ACHN (cell line): ENCODE measurements around the gene SMS.

ENCODE experiments used
- DNase-seq: peaks from one replicate; pipeline ENCODE4 v3.0.0-alpha.2; 2015
- in situ Hi-C: cut with HindIII; loops from 2 replicates; pipeline ENCODE4 v1.10.0; 2017; ENCODE audit warnings: low sequenced_read_pairs, low pct_ligation_motif_present, low pct_unique_long_range_greater_than_20kb

The SMS gene

DNA sequence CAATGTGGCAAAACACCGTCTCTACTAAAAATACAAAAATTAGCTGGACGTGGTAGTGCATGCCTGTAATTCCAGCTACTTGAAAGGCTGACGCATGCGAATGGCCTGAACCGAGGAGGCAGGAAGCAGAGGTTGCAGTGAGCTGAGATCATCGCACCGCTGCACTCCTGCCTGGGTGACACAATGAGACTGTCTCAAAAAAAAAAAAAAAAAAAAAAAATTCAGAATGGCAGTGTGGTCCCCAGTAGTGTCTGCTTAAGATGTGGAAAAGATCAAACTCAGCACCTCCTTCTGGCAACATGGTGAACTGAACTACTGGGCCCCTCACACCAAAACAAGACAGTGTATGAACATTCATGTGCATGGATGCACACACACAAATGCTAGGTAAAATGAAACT, 32.2 kb downstream of the SMS start:
- in situ Hi-C loops: no loop called here

DNA sequence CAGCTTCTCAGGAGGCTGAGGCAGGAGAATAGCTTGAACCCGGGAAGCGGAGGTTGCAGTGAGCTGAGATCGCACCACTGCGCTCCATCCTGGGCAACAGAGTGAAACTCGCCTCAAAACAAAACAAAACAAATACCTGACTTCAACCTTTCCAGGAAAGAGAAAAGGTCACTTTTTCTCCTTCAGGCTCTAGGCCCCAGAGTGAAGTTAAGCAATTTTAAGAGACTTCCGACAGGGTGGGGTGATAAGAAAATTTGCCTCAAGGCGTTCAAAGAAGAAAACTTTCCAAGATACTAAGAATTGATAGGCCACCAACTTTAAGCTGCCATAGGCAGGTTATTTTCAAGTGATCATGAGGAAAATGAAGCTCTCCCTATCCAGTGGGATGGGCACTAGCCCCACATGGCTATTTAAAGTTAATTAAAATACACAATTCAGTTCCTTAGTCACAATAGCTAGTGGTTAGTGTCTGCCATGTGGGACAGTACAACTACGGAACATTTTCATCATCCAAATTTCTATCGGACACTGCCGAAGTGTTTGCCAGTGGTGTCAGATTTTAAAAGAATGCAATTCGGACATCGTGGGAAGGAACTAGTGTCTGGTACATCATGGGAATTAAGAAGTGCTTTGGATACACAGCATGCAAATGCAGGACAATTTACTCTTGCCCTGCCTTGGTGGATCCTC, 33.0 kb downstream of the SMS start:
- in situ Hi-C loops: no loop called here
- no peak for DNase-seq

More for the DNA sequence above, 32.2 kb downstream of the SMS start:
- DNase-seq: peak; percentile 76

DNA sequence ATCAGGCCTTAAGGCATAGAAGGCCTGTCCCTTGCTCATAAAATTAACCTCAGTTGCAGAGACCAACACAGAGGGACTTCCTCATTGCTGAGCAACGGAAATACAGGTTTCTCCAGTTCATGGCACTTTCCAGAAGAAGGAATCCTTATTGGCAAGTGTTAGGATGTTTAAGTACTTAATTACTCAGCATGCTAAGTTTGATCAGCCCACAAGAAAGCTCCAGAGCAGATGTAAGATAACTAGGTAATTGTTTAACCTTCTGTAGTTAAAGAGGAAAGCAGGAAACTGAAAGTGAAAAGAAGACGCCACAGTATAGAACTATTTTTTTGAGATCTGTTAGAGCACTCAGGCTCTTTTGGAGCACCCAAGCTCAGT, 33.5 kb downstream of the SMS start:
- in situ Hi-C loops: no loop called here
- no peak for DNase-seq

DNA sequence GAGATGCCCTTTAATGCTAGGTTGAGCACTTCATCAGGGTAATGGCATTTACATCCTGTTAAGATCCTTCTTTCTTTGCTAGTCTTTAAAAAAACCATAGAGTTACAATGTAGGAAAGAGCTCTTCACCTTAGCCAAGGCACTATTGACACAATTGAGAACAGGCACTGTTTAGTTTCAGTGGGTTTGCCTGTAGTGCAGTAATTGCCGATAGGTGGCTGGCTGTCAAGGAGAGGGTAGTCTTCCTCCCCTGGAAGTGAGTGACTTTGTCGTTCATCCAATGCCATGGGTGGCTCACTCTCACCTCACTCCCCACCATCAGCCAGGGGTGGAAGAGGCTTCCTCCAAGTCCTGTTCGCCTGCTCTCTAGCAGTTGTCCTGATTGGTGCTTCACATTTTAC, 34.7 kb downstream of the SMS start:
- in situ Hi-C loops: no loop called here
- DNase-seq: no peak

DNA sequence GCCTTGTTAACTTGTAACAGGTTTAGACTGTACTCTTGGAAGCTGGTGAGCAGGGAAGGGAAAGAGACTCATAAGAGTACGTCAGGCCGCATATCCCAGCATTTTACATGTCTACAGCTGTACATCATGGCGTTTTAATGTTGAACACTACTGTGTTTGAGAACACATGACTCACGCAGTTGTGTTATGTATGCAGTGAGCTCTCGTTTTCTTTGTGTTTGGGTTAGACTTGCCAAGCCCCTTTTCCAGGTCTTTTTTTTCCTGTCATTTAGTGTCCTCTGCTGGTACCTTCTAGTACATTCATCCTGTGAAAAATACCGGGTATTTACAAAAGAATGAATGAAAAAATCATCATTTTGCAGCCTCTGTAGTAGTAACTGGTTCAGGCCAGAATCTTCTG, 35.3 kb downstream of the SMS start:
- no peak for DNase-seq
- in situ Hi-C loops: no loop called here

DNA sequence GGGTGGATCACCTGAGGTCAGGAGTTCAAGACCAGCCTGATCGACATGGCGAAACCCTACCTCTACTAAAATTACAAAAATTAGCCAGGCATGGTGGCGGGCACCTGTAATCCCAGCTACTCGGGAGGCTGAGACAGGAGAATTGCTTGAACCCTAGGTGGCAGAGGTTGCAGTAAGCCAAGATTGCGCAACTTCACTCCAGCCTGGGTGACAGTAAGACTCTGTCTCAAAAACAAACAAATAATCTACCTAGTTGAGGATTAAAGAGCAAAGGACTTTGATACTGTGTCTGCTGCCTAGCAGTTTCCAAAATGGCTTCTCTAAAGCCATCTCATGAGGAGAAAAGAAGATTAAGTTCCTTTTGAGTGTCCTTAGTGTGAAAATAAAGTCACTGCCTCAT, 37.8 kb downstream of the SMS start:
- DNase-seq: no peak
- in situ Hi-C loops: no loop called here

DNA sequence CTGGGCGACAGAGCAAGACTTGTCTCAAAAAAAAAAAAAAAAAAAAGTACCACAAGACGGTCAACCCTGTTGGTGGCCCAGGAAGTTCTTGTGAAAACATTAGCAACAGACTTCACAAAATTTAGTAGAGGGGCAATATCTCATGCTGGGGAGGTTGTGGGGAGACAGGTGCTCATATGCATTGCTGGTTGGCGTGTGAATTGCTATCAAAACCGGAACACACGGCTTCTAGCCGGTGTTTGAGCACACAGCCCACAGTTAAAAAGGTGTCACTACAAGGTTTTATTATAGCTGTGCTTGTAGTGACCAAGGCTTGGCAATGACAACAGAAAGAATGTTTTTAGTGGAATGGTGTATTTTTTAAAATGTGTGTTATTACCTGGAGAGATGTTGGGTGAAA, 41.8 kb downstream of the SMS start:
- DNase-seq: no peak
- in situ Hi-C loops: no loop called here

DNA sequence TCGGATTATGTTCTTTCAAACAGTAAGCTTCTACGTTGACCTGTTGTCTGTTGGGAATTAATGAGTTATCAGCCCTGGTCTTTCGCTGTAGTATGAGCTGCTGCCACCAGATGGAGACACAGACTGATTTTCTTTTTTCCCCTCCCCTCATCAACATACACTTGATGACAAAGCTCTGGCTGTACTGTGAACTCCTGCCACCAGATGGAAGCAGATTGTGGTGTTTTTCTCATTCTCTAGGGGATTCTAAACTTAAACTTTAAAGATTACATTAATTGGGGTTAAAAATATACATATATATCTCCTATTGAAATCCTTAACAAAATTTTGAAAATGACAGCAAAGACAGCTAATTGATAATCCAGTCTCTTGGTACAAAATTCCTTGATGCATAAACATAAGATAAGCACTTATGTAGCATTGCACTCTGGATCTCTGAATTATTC, 44.8 kb downstream of the SMS start:
- peak; percentile 63 for DNase-seq
- in situ Hi-C loops: no loop called here

DNA sequence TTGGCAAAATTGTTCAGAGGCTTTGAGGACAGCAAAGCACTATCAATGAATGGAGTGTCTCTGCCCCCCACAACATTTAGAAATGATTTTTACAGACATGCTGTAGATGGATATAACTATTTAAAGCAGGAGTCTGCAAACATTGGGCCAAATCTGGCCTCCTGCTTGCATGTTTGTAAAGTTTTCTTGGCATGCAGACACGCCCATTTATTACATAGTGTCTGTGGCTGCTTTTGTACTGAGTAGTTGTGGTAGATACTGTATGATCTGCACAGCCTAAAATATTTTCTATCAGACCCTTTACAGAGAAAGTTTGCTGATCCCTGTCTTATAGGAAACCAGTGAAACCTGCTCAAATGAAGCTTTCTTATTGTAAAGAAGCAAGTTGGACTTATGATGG, 46.1 kb downstream of the SMS start:
- in situ Hi-C loops: no loop called here
- DNase-seq: no peak

DNA sequence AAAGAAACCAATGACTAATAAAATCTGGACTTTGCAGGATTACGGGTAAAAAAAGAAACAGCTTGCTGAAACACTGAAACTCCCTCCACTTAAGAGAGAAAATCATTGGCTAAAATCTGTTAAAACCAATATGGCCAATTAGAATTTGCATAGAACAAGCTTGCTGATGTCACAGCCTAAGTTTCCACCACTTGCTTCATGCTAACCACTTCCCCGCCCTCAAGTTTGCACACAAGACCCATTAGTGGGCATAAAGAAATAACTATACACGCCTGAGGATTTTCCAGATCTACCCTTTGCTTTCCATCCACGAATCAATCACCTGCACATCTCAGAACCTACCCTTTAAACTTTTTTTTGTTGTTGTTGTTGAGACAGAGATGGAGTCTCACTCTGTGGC, 48.9 kb downstream of the SMS start:
- DNase-seq: no peak
- in situ Hi-C loops: no loop called here

DNA sequence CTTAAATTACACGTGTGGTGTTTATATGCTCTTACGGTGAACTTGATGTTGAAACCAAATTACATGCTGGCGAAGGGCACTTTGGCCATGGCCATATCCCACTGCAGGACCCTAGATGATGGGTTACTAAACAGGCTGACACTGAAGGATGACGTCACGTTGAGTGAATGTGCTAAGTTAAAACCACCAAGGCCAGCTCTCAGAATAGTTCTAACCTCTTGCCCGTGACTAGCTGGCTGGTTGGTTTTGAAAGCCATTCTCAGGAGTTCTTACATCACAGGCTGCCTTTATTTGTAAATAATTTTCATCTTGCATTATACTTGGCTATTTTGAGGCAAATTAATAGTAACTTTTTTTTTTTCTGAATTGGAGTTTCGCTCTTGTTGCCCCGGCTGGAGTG, 50.3 kb downstream of the SMS start:
- in situ Hi-C loops: no loop called here
- DNase-seq: no peak

DNA sequence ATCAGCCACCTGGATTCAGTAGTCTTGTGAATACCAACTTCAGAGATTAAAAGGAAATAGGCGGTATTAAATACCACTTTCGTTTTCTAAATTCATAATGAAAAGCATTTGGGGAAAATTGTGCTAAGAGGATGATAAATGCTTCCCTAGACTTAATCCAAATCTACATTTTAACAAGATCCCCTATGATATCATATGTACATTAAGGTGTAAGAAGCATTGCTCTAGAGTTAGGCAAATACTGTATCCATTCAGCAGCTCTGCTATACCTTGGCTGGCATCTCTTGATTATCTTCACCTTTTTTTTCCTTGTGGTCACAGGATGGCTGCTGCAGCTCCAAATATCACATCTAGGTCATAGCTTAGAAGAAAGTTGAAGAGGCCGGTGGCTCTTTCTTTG, 51.0 kb downstream of the SMS start:
- in situ Hi-C loops: no loop called here
- no peak for DNase-seq

DNA sequence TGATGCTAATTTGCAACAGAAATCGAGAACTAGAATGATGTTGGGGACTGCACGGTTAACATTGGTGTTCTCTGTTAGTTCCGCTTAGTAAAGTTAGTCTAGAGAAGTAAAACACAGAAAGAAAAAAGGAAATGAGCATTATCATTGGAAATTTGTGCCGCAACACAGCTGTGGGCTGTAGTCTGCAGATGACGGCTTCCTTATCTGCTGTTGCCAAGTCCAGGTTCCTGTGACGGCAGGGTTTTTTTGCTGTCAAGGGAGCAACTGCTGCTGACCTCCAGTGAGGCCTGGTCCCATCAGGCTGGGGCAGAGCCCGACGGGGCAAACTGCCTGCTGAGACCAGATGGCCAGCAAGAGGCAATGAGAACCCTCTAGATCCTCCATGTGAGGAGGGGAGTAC, 52.8 kb downstream of the SMS start:
- no peak for DNase-seq
- in situ Hi-C loops: no loop called here

DNA sequence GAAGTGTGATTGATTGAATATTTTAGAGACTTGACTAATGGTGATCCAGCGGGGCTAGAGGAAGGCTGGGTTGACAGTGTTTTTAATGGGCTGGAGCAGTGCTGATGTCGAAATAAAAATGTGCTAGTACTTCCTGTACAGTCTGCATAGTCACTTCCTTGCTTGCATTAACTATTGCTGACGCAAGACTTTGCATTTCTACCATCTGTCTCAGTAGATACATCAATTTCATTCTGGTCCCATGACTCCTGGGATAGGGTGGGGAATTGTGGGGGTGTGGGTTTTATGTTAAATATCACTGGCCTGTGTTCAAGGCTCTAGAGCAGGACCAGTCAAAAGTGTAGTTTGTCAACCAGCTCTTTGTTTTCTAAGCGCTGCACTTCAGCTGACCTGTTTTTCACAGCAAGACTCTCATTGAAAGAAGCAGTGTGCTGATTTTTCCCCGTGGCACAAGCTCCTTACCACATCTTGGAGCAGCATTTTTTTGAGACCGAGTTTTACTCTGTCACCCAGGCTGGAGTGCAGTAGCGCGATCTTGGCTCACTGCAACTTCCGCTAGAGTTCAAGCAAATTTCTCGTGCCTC, 56.5 kb downstream of the SMS start:
- in situ Hi-C loops: no loop called here
- no peak for DNase-seq

DNA sequence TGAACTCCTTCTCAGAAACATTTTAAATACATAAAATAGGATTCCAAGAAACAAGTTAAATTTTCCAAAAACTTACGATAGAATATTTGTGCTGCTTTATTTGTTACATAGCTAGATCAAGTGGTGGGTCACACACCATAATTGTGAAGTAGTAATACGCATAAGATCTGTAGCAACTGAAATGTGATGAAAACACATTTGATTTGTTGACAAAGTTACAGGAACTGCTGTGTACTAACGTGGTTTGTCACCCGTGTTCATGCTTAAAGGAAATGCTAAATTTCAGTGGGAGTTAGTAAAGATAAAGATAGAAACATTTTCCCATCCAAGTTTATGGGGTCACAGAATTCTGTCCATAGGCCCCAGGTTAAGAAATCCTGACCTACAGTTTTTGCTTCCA, 57.5 kb downstream of the SMS start:
- in situ Hi-C loops: no loop called here
- no peak for DNase-seq

DNA sequence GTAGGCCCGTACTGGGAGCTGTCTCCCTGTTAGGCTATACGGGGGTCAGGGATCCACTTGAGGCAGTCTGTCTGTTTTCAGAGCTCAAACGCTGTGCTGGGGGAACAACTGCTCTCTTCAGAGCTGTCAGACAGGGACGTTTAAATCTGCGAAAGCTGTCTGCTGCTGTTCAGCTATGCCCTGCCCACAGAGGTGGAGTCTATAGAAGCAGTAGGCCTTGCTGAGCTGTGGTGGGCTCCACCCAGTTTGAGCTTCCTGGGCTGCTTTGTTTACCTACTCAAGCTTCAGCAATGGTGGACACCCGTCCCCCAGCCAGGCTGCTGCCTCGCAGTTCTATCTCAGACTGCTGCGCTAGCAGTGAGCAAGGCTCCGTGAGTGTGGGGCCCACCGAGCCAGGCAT, 64.4 kb downstream of the SMS start:
- DNase-seq: no peak
- in situ Hi-C loops: no loop called here

DNA sequence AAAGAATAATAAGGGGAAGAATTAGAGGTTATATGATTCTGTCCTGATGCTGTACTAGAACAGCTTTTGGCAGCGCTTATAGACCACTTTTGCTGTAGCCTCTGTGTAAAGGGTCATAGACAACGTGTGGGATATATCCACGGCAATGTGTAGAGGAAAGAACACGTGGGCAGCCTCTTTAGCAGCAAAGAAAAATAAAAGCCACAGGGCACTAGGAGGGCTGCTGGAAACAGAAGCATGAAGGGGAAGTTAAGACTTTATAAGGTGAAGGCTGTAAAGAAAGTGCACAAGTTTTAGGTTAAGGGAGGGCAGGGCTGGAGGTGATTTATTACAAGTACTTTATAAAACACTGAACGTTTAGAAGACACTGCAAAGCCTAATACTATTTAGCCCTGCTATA, 71.5 kb downstream of the SMS start:
- no peak for DNase-seq
- in situ Hi-C loops: no loop called here

DNA sequence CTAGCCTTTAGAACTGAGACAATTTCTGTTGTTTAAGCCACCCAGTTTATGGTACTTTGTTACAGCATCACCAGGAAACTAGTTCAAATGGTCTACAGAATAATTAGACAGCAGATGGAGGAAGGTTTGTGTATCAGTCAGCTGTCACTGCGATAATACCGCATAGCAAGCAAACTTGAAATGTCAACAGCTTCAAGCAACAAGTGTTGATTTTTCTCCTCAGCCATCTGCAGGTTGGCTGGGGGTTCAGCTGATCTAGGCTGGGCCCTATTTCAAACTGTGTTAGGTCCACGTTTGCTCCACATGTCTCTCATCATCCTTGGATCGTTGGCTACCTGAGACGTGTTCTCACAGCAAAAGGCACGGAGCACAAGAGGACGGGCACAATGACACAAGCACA, 72.4 kb downstream of the SMS start:
- in situ Hi-C loops: no loop called here
- no peak for DNase-seq

DNA sequence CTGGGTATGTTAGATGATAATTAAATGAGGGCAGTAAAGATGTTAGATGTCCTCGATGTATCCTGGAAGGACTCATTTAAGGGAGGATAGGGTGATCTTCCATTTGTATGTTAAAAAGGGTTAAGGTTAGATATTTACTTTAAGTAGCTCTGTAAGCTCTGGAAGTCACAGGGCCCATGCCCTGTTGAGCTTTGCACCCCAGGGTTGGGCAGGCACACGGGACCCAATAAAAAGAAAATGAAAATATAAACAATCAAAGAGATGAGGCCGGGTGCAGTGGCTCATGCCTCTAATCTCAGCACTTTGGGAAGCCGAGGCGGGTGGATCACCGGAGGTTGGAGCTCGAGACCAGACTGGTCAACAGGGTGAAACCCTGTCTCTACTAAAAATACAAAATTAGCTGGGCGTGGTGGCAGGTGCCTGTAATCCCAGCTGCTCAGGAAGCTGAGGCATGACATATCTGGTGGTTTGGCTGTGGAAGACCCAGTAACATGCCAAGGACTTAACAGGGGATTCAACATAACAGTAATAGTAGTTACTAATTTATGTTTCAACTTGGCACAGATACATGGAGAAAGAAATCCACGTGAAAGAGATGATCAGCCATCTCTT, 74.7 kb downstream of the SMS start:
- DNase-seq: no peak
- in situ Hi-C loops: no loop called here

DNA sequence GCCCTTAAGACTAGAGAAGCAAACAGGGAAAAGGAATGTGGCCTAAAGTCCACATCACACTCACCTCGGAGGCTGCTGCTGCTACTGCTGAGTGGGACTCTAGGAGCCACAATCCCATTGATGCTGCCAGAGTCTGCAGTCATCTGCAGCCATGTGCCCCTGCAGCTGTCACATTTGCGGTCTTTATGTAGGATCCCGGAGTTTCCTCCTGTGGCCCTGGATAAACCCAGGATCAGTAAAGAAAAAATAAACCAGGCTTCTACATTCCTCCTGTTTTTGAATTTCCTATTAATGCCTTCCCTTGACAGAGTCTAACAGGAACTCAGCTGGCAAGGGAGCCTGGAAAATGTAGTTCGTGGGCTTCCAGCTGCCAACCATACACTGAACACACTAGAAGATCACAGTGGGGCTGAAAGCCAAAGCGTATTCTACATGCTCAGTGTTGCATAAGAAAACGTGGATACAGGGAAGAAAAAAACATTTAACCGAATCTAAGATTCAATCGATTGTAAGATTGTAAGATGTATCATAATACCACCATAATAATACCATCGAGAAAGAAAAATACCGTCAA, 81.3 kb downstream of the SMS start:
- in situ Hi-C loops: no loop called here
- DNase-seq: no peak
